Activated CD4-positive, CD25-positive, alpha-beta regulatory T cell treated with anti-CD3 and anti-CD28 coated beads, Interleukin-2, amount 50 U/mL, for 24 hours (primary cell): ENCODE measurements around the gene GRAMD2B.
"Not testable (repeated sequence)": the region's sequence is repeated elsewhere in the genome, so short reads cannot be mapped to it uniquely, and the experiment has no call there.

Experiments
- ATAC-seq, 2 donors: fragments of 150-1000 bp; cut with Tn5 transposase; one replicate each; pipeline ENCODE4 v1.10.0; 2021; ENCODE audit warnings: mild to moderate bottlenecking in 1 of 2, moderate library complexity in 1 of 2

Gene GRAMD2B

GRCh38 chr5:126452477-126452876, 29.3 kb downstream of the GRAMD2B start:
- no peak for ATAC-seq

- ATAC-seq, result no peak
These were observed 30.9 kb downstream of the GRAMD2B start for GRCh38 chr5:126454081-126454480.

DNA sequence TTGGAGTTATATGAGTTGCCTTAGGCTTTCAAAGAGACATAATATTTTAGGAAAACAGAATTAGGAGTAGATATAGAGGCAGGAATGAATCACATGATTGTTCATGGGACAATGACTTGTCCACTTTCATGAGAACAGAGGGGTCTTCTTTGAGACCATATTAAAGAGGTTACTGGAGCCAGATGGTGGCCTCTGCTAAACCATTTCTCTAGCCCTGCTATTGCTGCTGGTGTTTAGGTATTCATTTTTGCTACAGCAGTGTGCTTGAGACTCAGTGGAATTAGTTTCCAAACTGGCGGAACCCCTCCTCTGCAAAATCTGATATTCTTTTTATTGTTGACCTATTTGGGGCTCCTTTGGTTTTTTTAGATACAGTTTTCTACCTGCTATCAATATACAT, 31.3 kb downstream of the GRAMD2B start:
- ATAC-seq, result no peak

- no peak for ATAC-seq
These were observed 32.1 kb downstream of the GRAMD2B start for GRCh38 chr5:126455264-126455663.

- no peak for ATAC-seq
These were observed 32.5 kb downstream of the GRAMD2B start for GRCh38 chr5:126455728-126456127.

DNA sequence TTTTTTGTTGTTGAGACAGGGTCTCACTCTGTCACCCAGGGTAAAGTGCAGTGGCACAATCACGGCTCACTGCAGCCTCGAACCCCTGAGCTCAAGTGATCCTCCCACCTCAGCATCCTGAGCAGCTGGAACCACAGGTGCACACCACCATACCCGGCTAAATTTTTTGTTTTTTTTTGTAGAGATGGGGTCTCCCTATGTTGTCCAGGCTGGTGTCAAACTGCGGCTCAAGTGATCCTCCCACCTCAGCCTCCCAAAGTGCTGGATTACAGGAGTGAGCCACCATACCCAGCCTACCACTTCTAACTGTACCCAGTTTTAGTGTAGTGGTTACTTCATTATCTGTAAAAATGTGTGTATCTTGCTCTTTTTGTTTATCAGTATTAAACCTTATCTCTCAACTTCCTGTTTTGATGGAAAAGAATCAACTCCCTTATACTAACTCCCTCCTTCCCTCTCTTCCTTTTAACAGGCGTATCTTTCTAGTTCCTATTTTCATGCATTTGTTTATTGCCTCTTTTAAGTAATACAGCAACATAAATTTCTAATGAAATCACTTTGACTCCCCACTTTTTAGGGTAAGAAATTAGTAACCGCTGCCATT, 33.1 kb downstream of the GRAMD2B start:
- no peak for ATAC-seq

DNA sequence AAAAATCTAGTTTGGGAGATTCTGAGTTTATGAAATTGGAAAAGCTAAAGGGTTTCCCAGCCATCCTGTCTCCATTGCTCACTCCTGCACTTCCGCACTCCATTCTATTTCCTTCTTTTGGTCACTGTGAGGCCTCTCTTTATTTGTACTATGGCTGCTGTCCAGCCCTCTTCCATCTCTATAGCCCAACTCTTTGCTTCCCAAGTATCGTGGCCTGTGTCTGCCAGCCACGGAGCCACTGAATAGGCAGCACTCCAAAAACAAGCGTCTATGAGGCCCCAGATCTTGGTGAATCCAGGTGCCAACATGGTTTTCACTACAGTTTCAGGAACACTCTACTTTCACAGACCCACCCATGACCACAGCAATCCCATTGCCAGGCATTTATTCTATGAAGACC, 37.2 kb downstream of the GRAMD2B start:
- ATAC-seq, result no peak

GRCh38 chr5:126460977-126461376, 37.8 kb downstream of the GRAMD2B start:
- ATAC-seq, result no peak

DNA sequence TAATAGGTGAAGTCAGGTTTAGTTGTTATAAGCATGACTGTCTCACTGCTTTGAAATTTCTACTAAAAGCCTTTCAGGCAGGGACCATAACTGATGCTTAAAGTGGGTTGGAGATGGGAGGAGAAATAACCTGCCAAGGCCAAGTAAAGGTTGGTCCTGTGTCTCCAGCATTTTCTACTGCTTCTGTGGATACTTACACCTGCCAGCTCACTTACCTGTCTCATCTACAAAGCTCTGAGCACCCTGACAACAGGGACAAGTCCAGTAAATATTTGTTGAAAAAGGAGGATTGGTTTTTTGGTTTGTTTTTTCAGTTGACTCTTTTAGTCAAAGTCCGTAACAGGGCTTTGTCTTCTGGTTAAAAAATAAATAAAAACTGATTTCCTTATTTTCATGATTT, 38.6 kb downstream of the GRAMD2B start:
- ATAC-seq, result no peak

DNA sequence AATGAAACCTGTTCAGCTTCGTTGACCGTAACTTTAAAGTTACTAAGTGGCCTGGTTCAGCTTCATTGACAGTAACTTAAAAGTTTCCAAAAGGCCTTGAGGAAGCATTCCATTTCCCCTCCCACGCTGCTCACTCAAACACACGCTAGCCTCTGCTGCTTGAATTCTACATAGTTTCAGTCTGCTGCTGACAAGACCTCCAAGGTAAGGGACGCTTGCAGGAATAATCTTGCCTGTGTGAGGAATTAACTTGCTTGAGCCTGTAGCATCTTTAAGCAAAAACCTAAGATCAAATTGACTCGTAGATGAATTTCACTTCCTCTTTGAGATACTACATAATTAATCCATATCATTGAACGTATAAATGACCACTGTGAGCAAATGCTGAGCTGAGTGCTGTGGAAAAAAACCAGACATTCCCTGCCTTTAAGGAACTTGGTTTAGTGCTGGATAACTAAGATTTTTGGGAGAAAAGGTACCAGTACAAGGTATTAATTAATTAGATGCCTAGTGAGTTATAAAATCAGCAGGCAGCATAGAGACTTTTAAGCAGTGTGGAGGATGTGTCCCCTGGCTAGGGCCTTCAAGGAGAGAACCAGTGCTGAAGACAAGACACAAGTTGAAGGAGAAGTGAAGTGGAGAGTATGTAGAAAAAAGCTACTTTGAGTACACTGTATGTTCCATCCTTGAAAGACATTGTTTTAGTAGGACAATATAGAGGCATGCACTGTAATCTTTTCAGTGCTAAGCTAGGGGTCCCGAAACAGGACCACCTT, 39.2 kb downstream of the GRAMD2B start:
- ATAC-seq, result no peak

- ATAC-seq, result peak; percentile 73 to 80
These were observed 40.8 kb downstream of the GRAMD2B start for GRCh38 chr5:126464016-126464415.

DNA sequence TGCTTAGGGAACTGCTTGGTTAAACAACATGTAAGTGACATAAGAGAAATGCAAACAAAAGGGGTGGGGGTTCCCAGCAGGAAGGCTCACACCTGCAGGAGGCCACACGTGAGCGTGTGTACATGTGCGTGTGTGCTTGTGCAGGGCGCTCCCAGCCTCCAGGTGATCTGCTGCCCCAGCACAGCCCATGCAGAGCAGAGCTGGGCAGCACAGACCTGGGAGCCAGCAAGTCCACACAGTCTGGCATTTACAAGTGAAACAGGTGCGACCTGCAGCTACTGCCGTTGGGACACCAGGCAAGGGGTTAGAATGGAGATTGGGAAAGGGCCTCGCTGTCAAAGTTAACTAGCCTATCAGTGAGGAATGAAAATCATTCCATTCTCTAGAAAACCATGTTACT, 41.8 kb downstream of the GRAMD2B start:
- ATAC-seq, result no peak

DNA sequence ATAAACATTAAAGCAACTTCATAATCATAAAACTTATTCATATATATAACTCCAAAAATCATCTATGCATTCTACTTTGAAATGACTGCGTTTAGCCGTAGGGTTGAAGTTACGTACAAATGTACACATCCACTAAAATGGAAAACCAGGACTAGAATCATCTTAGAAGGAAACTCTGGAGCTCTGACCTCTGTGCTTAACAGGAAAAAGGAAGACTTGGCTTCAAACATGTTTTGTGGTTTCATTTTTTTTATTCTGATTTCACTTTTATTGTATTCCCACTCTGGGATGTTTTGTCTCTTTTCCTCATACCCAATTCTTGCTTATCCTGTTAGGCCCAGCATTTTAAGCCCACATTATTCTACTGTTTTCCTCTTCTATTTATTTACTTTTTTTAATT, 44.9 kb downstream of the GRAMD2B start:
- no peak for ATAC-seq

- ATAC-seq, result no peak
These were observed 46.5 kb downstream of the GRAMD2B start for GRCh38 chr5:126469536-126470316.

DNA sequence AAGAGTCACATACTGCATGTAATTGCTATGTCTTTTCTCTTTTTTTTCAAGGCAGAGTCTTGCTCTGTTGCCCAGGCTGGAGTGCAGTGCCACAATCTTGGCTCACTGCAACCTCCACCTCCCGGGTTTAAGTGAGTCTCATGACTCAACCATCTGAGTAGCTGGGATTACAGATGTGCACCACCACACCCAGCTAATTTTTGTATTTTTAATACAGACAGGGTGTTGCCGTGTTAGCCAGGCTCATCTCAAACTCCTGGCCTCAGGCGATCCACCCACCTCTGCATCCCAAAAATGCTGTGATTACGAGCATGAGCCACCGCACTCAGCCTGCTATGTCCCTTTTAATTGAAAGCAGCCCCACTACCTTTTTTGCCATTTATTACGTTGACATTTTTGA, 47.3 kb downstream of the GRAMD2B start:
- not testable (repeated sequence) for ATAC-seq

- ATAC-seq, result no peak
These were observed 48.0 kb downstream of the GRAMD2B start for GRCh38 chr5:126471247-126471646.

DNA sequence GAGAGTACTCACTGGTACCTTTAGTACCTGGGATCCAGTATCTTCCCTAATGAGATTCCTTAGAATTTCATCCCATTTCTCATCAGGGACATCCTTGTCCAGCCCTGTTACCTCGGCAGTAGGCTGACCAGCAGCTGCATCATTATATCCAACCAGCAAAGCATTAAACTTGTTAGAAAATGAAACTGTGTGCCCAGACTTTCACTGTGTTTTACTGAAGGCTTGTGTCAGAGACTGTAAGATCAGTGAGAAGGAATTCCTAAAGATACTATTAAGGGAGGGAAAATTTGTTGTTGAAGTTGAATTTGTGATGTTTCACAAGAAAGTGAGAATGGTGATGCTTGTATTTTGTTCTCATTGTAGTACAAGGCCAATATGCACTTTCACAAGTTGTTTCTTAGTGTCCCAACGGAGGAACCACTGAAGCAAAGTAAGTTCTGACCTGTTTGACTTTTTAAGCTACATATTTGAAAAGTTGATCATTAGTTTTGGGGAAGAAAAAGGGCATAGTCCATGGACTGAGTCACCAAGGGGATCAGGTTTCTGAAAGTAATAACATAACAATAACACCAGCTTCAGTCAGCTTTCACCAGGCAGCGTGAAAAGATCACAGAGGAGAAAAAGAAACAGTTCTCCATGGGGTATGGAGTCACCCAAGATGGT, 48.8 kb downstream of the GRAMD2B start:
- ATAC-seq, result no peak

GRCh38 chr5:126472538-126472889, 49.3 kb downstream of the GRAMD2B start:
- ATAC-seq, result no peak

GRCh38 chr5:126477294-126478117, 54.3 kb downstream of the GRAMD2B start:
- no peak for ATAC-seq

- no peak for ATAC-seq
These were observed 56.6 kb downstream of the GRAMD2B start for GRCh38 chr5:126479810-126480209.

GRCh38 chr5:126480824-126481223, 57.6 kb downstream of the GRAMD2B start:
- ATAC-seq, result no peak

DNA sequence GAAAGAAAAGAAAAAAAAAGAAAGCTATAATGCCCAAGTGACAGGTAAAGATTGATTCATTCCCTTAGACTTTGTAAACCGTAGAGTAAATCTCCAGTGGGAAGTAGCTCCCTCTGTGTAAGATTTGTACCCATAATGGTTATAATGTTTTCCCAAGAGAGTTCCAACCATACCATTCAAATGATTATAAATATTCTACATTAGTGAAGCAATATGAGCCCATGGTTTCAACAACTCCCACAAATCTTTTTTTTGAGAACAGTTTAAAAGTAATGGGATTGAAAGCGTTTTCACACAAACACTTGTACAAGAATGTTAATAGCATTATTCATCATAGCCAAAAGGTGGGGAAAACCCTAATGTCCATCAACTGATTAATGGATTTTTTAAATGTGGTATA, 58.0 kb downstream of the GRAMD2B start:
- ATAC-seq, result no peak
